Stimulated activated CD8-positive, alpha-beta memory T cell treated with anti-CD3 and anti-CD28 coated beads, Interleukin-4, amount 100 ng/mL, for 24 hours (primary cell): ENCODE measurements around the gene S1PR3.

Experiments used
- DNase-seq: peaks from one replicate; pipeline ENCODE4 v3.0.0-alpha.2; 2020; ENCODE audit warnings: low read depth

The S1PR3 gene

DNA sequence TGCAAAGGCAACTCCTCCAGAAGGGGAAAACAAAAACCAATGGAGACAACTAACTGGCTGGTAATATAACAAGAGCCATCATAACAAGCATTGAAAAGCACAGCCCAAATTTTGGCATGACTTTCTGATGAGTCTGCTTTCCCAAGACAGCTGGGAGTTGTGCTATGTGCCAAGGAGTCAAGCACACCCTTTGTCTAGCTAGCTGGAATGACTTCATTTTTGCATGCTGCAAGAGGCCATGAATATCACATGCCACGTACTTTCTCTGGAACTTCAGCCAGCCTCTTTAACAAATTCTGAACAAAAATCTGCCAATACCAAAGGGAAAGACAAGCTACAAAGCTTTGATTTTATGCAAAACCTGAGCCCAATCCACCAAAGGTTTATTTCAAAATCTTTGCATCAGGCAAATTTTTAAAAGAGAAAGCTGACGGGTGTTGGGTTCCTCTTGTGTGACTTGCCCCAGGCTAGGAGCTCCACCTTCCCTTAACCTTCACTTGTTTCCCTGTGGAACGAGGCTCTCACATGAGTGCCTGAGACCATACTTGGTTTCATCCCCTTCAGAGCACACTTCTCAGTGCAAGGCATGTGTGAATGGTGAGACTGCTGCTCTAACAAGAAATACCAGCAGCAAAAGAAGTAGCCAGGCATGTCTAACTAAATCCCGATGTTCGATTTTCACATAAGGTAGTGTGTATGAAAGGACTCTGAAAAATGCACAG, 47.3 kb downstream of the S1PR3 start:
- DNase-seq: no peak

DNA sequence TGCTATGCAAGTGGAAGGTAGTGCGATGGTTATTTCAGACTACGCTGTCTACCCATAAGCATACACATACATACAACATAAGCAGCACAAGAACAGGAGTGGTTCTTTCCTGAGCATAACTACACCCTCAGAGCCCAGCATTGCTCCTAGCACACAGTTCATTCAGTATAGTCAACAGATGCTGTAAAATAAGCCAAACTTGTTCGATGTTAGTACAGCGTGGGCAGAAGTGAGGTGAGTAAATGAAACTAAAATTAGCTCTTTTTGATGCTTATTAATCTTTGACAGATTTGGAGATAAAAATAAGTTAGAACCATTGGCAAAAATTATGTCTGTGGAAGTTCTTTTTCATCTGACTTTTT, 47.8 kb downstream of the S1PR3 start:
- DNase-seq: no peak

DNA sequence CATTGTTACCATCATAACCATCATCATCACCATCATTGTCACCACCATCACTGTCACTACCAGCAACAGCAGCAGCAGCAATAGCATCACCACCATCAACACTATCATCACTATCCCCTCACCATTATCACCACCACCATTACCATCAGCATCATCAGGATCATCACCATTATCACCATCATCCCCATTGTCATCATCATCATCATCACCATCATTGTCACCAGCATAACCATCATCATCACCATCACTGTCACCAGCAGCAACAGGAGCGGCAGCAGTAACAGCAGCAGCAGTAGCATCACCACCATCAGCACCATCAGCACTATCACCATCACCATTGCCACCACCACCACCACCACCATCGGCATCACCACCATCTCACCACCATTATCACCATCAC, 48.4 kb downstream of the S1PR3 start:
- no peak for DNase-seq

DNA sequence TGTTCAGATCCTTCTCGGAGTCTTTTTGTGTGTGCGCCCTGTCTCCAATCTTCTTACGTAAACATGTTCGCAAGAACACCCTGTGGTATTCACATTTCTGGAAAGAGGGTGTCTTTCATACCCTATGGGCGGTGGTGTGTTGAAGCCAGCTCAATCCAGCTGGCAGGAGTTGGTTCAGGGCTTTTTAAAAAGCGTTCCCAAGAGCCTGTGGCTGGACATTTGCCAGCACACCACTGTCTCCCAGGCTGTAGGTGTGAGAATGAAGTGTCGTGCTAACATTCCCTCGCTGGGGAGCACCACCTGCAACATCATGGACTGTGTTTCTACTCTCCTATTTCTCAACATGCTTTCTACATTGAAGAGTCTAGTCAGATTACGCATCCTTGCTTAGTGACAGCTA, 51.7 kb downstream of the S1PR3 start:
- no peak for DNase-seq

DNA sequence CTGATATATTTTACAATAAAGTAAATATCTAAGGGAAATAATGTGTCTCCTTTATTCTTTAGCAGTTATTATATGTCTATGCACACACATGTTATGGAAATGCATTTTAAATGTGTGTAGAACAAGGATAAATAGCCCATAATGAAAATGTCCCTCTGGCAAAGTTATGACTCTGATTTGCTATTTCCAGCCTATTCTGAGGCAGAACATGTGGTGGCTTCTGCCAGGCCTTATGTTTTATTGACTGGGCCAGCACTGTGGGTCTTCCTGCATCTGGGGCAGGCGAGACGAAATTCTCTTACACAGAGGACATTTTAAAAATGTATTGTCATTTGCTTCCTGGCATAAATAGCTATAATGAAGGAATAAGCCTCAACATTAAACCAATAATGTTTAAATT, 52.8 kb downstream of the S1PR3 start:
- DNase-seq: no peak

DNA sequence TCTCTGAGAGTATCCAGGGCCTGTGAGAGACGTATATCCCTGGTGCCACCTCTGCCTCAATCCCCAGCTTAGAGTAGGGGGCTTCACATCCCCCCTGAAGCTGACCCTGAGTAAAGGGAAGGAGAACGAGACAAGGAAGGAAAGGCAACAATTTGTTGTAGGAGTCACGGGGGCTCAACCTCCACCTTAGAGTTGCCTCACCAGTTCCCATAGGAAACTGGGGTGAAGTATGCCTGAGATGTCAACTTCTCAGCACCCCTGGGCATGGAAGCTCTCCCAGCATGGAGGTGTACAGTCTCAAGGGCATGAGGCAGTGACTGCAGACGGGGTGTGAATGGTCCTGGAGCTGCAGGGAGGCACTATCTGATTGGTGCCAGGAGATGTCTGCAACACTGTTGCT, 53.6 kb downstream of the S1PR3 start:
- no peak for DNase-seq

DNA sequence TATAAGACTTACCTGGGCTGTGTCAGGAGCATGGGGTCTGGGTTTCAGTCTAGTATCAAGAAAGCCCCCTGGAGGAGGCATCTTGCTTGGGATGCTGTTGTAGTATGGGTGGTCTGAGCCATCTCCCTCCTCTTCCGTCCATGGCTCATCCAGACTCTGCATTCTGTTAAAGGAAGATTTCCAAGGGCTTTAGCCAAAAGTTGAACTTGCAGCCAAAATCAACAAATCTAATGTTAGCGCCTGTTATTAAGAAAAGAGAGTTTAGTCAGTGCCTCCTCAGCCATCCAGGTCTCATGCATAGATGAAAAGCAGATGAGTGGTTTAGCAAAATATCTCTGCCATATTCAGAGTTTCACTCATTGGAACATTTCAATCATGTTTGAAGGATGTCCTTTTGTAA, 55.6 kb downstream of the S1PR3 start:
- DNase-seq: no peak

DNA sequence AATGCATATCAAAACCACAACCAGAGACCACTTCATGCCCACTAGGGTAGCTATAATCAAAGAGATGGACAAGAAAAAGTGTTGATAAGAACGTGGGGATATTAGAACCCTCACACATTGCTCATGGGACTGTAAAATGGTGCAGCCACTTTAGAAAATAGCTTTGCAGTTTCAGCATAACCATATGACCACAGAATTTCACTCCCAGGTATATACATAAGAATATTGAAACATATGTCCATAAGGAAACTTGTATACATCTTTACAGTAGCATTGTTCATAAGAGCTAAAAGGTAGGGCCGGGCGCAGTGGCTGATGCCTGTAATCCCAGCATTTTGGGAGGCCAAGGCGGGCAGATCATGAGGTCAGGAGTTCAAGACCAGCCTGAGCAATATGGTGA, 56.4 kb downstream of the S1PR3 start:
- no peak for DNase-seq

DNA sequence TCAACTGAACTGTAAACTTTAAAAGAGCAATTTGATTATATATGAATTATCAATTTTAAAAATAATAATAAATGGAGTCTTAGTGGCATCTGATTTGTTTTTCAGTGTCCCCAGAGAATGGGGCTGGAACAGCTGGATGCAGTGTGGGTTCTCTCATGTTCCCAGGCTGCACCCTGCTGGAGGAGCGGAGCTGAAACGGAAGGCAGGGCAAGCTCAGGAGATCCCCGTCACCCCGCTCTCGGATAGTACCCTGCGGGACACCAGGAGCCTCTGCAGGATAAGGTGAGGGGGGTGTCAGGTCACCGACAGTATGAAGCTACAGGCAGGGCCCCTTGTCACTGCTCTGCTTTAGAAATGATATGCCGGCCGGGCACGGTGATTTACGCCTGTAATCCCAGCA, 57.3 kb downstream of the S1PR3 start:
- no peak for DNase-seq

DNA sequence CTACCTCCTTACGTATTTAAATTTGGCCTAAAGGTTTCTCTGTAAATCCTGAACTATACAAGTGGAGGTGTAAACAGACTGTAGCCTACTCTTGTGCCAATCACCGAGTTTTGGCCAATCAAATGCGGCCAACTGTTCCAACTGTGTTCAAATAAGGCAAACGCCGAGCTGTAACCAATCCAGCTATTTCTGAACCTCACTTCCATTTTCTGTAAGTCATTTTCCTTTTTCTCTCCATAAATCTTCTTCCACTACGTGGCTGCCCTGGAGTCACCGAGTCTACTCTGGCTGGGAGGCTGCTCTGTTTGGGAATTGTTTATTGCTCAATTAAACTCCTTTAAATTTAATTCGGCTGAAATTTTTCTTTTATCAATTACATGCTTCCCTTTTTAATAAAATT, 58.4 kb downstream of the S1PR3 start:
- no peak for DNase-seq

DNA sequence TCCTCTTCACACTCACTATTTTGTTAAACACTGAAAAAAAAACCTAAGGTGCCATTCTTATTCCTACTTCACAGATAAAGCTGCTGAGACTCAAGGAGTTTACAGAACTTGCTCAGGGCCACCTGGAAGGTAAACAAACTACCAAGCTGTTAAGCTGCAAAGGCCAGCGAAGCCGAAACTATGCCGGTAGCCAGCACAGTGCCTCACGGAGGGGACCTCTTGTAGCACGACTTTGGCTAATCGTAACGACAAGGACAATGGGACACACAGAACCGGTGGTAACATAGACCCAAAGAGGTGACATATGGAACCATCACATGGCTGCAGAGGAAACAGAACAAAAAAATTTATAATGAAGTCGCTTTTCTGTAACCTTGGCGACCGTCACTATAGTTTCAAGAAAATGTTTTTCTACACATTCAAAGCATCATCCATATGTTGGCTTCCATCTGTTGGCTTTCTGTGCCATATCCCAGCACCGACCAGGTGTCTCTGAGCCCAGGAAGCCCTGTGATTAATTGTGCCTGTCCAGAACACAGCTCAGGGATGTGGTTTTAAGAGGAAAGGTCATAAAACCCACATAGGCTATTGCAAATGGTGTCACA, 60.3 kb downstream of the S1PR3 start:
- no peak for DNase-seq

DNA sequence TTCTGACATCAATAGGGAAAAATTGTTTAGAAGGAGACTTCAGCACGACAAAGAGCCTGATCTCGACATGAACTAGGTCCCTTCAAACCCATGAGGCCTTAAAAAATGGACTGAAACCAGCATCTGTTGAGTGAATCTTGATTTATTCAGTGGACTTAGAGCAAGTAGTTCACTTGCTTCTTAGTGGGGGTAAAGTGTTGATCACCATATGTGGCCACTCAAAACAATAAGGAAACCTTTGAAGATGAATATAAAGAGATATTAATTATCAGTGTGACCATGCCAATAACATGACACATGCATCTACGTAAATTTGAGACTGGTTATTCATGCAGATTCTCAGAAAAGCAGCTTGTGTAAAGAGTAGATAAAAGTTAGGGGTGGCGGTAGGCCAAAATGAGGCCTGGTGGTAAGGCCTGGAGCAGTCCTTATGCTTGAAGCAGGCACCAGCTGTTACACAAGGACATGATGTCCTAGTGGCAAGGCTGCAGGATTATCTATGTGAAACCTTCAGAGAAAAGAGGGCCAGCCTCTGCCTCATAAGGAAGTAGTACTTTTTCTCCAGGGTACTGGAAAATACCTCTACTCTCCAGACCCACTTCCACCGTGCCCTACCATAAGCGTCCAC, 61.3 kb downstream of the S1PR3 start:
- no peak for DNase-seq

DNA sequence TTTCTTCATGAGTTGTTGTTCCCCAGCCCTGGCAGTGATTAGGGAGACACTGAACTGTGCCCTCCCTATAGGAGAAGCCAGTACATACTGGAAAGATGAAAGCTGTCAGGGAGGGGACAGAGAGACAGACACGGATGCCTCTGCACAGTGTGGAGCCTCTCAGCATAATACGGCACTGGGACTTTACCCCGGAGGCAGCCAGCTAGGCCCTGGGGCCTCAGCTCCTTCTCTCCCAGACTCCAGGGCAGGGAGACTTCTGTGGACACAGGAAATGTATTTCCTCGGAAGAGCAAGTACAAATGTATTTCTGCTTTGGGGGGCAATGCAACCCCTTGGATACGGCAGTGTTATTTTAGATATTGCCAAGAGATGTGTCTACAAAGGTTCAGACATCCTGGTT, 62.0 kb downstream of the S1PR3 start:
- DNase-seq: no peak
